Suprapubic skin (tissue), 3 donors: ENCODE data around the gene PTPN14.

Source experiments
- CTCF ChIP-seq, 2 donors: fragments of 200-600 bp in 1 of 2; fragments of 450-650 bp in 1 of 2; sonication (generic) in 1 of 2; IDR thresholded peaks; one replicate each; pipeline ENCODE4 v1.5.1; 2016 to 2019; ENCODE audit warnings: antibody characterized with exemption in 2 of 2, mild to moderate bottlenecking in 1 of 2, moderate library complexity in 1 of 2
- EP300 ChIP-seq: sonication (generic); formaldehyde crosslinking; IDR thresholded peaks from one replicate; pipeline ENCODE4 v1.6.1; 2017; ENCODE audit warnings: antibody characterized with exemption
- POLR2A ChIP-seq, 2 donors: fragments of 450-650 bp; IDR thresholded peaks; one replicate each; pipeline ENCODE4 v1.6.1; 2017; ENCODE audit warnings: antibody characterized with exemption in 2 of 2, mild to moderate bottlenecking in 2 of 2, moderate library complexity in 2 of 2

DNA sequence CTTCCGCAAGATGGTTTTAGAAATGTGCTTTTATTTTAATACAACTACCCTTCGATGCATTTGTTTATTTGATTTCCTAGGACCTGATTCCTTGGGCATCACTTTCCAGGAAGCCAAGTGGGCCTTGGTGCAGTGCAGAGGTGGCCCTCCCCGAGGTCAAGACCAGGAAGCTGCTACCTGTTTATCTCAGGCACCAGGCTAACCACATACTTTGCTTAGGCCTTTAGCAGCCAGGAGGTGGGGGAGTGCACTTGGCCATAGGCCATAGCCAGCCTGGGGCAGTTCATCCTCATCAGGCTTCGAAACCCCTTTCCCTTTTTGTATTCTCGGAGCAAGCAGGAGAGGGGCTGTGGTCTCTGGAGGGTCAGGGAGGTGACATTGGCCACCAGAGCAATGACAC, 225.0 kb downstream of the PTPN14 start:
- TF ChIP-seq POLR2A (IDR thresholded peaks at IDR 0.05) (no peak), CTCF (IDR thresholded peaks at IDR 0.05) (no peak), EP300 (no peak)
